ENCODE results near the gene FETUB. TPM values are rescaled to one million over a fixed set of nuclear protein-coding genes. Genes with fewer than 3 reads are reported as not detected.

Gene FETUB
- total and polyA plus RNA-seq, 4 donors = not detected

GRCh38 chr3:186669378-186670084 lies 29.3 kb downstream of the FETUB start:
- Histone ChIP-seq H3K27me3 (ENCODE audit: control insufficient read depth in 3 of 3, insufficient read depth in 3 of 3, low read length in 2 of 3) (peaks cover 0 to 4% (median 0%) of the 10 kb centered on the region in 3 donors), H3K9me3 (ENCODE audit: control insufficient read depth in 4 of 4, insufficient read depth in 3 of 4, low read length in 3 of 4) (no peaks in the 10 kb centered on the region), H3K36me3 (ENCODE audit: control insufficient read depth in 4 of 4, insufficient read depth in 4 of 4, low read length in 4 of 4) (no peaks in the 10 kb centered on the region), H3K9ac (ENCODE audit: insufficient read depth in 1 of 2, low read length in 2 of 2) (no peak overlapping the region), H3K4me3 (no peak overlapping the region), H3K27ac (ENCODE audit: low read depth in 1 of 2, low read length in 1 of 2) (no peak overlapping the region), H3K4me1 (ENCODE audit: control insufficient read depth in 5 of 5, insufficient read depth in 5 of 5, low read length in 5 of 5) (no peaks in the 10 kb centered on the region)
- no peak for ATAC-seq (ENCODE audit: insufficient read depth, low FRiP score)
- TF ChIP-seq CTCF (IDR thresholded peaks at IDR 0.05; ENCODE audit: control extremely low read depth, extremely low read depth) = no peak
- DNase-seq = no peak
- WGBS, 2 donors = 75 to 90% methylated on average over 2 of the region's 2 CpGs

- H3K9ac ChIP-seq (ENCODE audit: insufficient read depth in 1 of 2, low read length in 2 of 2) = no peak overlapping the region
- H3K4me1 ChIP-seq (ENCODE audit: control insufficient read depth in 5 of 5, insufficient read depth in 5 of 5, low read length in 5 of 5) = no peaks in the 10 kb centered on the region
- H3K36me3 ChIP-seq (ENCODE audit: control insufficient read depth in 4 of 4, insufficient read depth in 4 of 4, low read length in 4 of 4) = no peaks in the 10 kb centered on the region
- DNase-seq = no peak
- no peak overlapping the region for H3K4me3 ChIP-seq
- H3K27ac ChIP-seq (ENCODE audit: low read depth in 1 of 2, low read length in 1 of 2) = no peak overlapping the region
- TF ChIP-seq CTCF (IDR thresholded peaks at IDR 0.05; ENCODE audit: control extremely low read depth, extremely low read depth) = no peak
- ATAC-seq (ENCODE audit: insufficient read depth, low FRiP score) = no peak
- H3K9me3 ChIP-seq (ENCODE audit: control insufficient read depth in 4 of 4, insufficient read depth in 3 of 4, low read length in 3 of 4) = no peaks in the 10 kb centered on the region
- H3K27me3 ChIP-seq (ENCODE audit: control insufficient read depth in 3 of 3, insufficient read depth in 3 of 3, low read length in 2 of 3) = peaks cover 0 to 3% (median 0%) of the 10 kb centered on the region in 3 donors
Observed at GRCh38 chr3:186670155-186670554, 30.0 kb downstream of the FETUB start.

GRCh38 chr3:186671051-186671450 lies 30.9 kb downstream of the FETUB start:
- ATAC-seq (ENCODE audit: insufficient read depth, low FRiP score) (no peak), DNase-seq (no peak)
- no peaks in the 10 kb centered on the region for H3K36me3 ChIP-seq (ENCODE audit: control insufficient read depth in 4 of 4, insufficient read depth in 4 of 4, low read length in 4 of 4)
- no peaks in the 10 kb centered on the region for H3K4me1 ChIP-seq (ENCODE audit: control insufficient read depth in 5 of 5, insufficient read depth in 5 of 5, low read length in 5 of 5)
- 88 to 92% methylated on average over 3 of the region's 3 CpGs for WGBS, 2 donors
- H3K9me3 ChIP-seq (ENCODE audit: control insufficient read depth in 4 of 4, insufficient read depth in 3 of 4, low read length in 3 of 4) = no peaks in the 10 kb centered on the region
- H3K27me3 ChIP-seq (ENCODE audit: control insufficient read depth in 3 of 3, insufficient read depth in 3 of 3, low read length in 2 of 3) = peaks cover 0 to 3% (median 0%) of the 10 kb centered on the region in 3 donors
- TF ChIP-seq CTCF (IDR thresholded peaks at IDR 0.05; ENCODE audit: control extremely low read depth, extremely low read depth) = no peak
- H3K9ac ChIP-seq (ENCODE audit: insufficient read depth in 1 of 2, low read length in 2 of 2) = no peak overlapping the region
- H3K4me3 ChIP-seq = no peak overlapping the region
- H3K27ac ChIP-seq (ENCODE audit: low read depth in 1 of 2, low read length in 1 of 2) = no peak overlapping the region

GRCh38 chr3:186678604-186679003 lies 38.4 kb downstream of the FETUB start:
- no peak for TF ChIP-seq CTCF (IDR thresholded peaks at IDR 0.05; ENCODE audit: control extremely low read depth, extremely low read depth)
- Histone ChIP-seq H3K9ac (ENCODE audit: insufficient read depth in 1 of 2, low read length in 2 of 2) (no peak overlapping the region), H3K4me1 (ENCODE audit: control insufficient read depth in 5 of 5, insufficient read depth in 5 of 5, low read length in 5 of 5) (no peaks in the 10 kb centered on the region), H3K27ac (ENCODE audit: low read depth in 1 of 2, low read length in 1 of 2) (no peak overlapping the region), H3K36me3 (ENCODE audit: control insufficient read depth in 4 of 4, insufficient read depth in 4 of 4, low read length in 4 of 4) (no peaks in the 10 kb centered on the region), H3K27me3 (ENCODE audit: control insufficient read depth in 3 of 3, insufficient read depth in 3 of 3, low read length in 2 of 3) (peaks cover 0 to 3% (median 0%) of the 10 kb centered on the region in 3 donors), H3K4me3 (no peak overlapping the region), H3K9me3 (ENCODE audit: control insufficient read depth in 4 of 4, insufficient read depth in 3 of 4, low read length in 3 of 4) (no peaks in the 10 kb centered on the region)
- DNase-seq = no peak
- ATAC-seq (ENCODE audit: insufficient read depth, low FRiP score) = no peak
